ENCODE measurements around the gene RYR2.

Gene RYR2

DNA sequence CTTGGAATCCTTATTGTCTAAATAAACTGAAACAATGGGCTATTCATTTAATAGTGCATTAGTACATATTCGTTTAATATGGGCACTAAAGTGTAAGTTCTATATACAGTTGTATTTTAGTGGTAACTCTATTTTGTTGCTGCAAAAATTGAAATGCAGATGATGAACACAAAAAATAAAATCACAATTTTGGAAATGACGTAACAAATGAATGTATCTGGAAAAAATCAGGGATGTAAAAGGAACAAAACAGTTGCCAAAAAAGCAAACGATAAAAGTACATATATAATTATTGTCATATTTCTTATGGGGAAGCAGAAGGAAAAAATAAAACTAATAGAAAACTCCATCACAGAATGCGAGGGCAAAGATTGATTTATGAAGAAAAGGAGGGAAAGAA, 254.9 kb downstream of the RYR2 start:
- DNase-seq (ENCODE audit: low read depth): no peak
- H3K4me3 ChIP-seq (ENCODE audit: low read length): no peak overlapping the region
- TF ChIP-seq CTCF (IDR thresholded peaks at IDR 0.05; ENCODE audit: insufficient read depth, low read depth, low read length, missing control alignments): no peak

DNA sequence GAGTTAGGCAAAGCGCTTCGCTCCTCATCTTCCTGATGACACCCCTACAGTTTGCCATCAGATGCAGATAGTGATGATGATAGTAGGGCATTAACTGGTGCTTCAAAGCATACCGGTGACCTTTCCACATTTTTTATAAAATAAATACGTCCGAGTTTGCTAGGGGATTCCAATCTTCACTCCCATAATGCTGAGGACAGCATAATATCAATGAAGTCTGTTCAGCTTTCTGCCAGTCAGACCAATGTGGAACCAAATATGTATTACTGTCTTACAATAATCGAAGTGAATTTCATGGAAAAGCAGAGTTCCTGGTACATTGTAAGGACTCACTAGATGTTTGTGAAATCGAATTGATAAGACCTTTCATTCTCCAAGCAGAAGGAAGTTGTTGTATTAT, 258.7 kb downstream of the RYR2 start:
- DNase-seq (ENCODE audit: low read depth): no peak
- no peak overlapping the region for H3K4me3 ChIP-seq (ENCODE audit: low read length)
- TF ChIP-seq CTCF (IDR thresholded peaks at IDR 0.05; ENCODE audit: insufficient read depth, low read depth, low read length, missing control alignments): no peak

GRCh38 chr1:237303929-237304328, 261.9 kb downstream of the RYR2 start:
- TF ChIP-seq CTCF (IDR thresholded peaks at IDR 0.05; ENCODE audit: insufficient read depth, low read depth, low read length, missing control alignments): no peak
- H3K4me3 ChIP-seq (ENCODE audit: low read length): no peak overlapping the region
- no peak for DNase-seq (ENCODE audit: low read depth)

- no peak for DNase-seq (ENCODE audit: low read depth)
- no peak for TF ChIP-seq CTCF (IDR thresholded peaks at IDR 0.05; ENCODE audit: insufficient read depth, low read depth, low read length, missing control alignments)
- no peak overlapping the region for H3K4me3 ChIP-seq (ENCODE audit: low read length)
Measured at GRCh38 chr1:237306726-237307125, 264.7 kb downstream of the RYR2 start.

DNA sequence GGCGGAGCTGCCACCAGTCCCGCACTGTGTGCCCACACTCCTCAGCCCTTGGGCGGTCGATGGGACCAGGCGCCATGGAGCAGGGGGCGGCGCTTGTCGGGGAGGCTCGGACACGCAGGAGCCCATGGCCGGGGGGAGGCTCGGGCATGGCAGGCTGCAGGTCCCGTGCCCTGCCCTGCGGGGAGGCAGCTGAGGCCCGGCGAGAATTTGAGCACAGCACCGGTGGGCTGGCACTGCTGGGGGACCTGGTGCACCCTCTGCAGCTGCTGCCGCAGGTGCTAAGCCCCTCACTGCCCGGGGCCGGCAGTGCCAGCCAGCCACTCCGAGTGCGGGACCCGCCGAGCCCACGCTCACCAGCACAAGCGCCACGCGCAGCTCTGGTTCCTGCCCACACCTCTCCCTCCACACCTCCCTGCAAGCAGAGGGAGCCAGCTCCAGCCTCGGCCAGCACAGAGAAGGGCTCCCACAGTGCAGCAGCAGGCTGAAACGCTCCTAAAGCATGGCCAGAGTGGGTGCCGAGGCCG, 267.7 kb downstream of the RYR2 start:
- DNase-seq (ENCODE audit: low read depth): no peak
- no peak for TF ChIP-seq CTCF (IDR thresholded peaks at IDR 0.05; ENCODE audit: insufficient read depth, low read depth, low read length, missing control alignments)

DNA sequence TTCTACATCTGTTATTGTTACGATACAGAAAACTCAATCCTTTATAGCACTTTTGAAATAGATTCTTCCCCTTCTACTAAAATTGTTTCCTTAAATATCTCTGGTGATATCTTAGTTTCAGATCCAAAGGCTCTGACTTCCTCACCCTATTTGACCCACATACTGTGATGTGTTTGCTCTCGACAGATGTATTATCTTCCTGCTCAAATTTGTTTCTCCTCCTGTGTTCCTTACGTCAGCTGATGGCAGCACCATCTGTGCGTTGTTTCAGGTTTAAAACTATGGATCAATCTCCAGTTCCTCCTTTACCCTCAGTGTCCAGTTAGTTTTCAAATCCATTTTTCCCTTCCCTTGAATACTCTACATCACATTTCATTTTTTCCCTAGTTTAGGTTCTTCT, 274.4 kb downstream of the RYR2 start:
- no peak overlapping the region for H3K4me3 ChIP-seq (ENCODE audit: low read length)
- no peak for TF ChIP-seq CTCF (IDR thresholded peaks at IDR 0.05; ENCODE audit: insufficient read depth, low read depth, low read length, missing control alignments)
- DNase-seq (ENCODE audit: low read depth): no peak

More for the DNA sequence above, 267.7 kb downstream of the RYR2 start:
- no peak overlapping the region for H3K4me3 ChIP-seq (ENCODE audit: low read length)

- H3K4me3 ChIP-seq (ENCODE audit: low read length): no peak overlapping the region
- TF ChIP-seq CTCF (IDR thresholded peaks at IDR 0.05; ENCODE audit: insufficient read depth, low read depth, low read length, missing control alignments): no peak
- DNase-seq (ENCODE audit: low read depth): no peak
Measured at GRCh38 chr1:237318748-237319147, 276.8 kb downstream of the RYR2 start.

Measured in epithelial cell of esophagus (primary cell).